Raji (cell line): ENCODE measurements around the gene USP11.
A peak's percentile ranks its signal among the peaks of the same experiment; 100 is the strongest.

Source experiments
- POLR2A ChIP-seq: IDR thresholded peaks from 2 replicates; pipeline ENCODE4 v1.6.1; 2011; ENCODE audit warnings: low read depth, low read length, control low read depth; ENCODE audit not compliant: insufficient read depth

USP11 gene

GRCh38 chrX:47232803-47233332, at the start of gene USP11:
USP11 (plus strand) TSS chrX:47233009; CDS start chrX:47233044, 35 bp downstream.
- peak; percentile 73 for TF ChIP-seq POLR2A

GRCh38 chrX:47184486-47184885, 48.3 kb upstream of the USP11 start:
- no peak for TF ChIP-seq POLR2A

GRCh38 chrX:47185241-47185640, 47.6 kb upstream of the USP11 start:
- no peak for TF ChIP-seq POLR2A

GRCh38 chrX:47186096-47186740, 46.6 kb upstream of the USP11 start:
- TF ChIP-seq POLR2A: no peak

GRCh38 chrX:47187106-47187677, 45.6 kb upstream of the USP11 start:
- TF ChIP-seq POLR2A: no peak

GRCh38 chrX:47189906-47190305, 42.9 kb upstream of the USP11 start:
- TF ChIP-seq POLR2A: no peak

GRCh38 chrX:47190445-47191269, 42.2 kb upstream of the USP11 start:
- peak; percentile 91 for TF ChIP-seq POLR2A

GRCh38 chrX:47191331-47191730, 41.5 kb upstream of the USP11 start:
- TF ChIP-seq POLR2A: peak; percentile 47; the same call in 1 of the 2 replicates

- no peak for TF ChIP-seq POLR2A
Measured at GRCh38 chrX:47191806-47192401, 40.9 kb upstream of the USP11 start.

GRCh38 chrX:47193475-47194193, 39.2 kb upstream of the USP11 start, which contains the start of gene UBA1:
UBA1 (plus strand) TSS chrX:47193829; CDS start chrX:47198803, 4,974 bp downstream.
- TF ChIP-seq POLR2A: peak; percentile 60

- no peak for TF ChIP-seq POLR2A
Measured at GRCh38 chrX:47194194-47194787, 38.5 kb upstream of the USP11 start.

- TF ChIP-seq POLR2A: no peak
Measured at GRCh38 chrX:47196098-47196497, 36.7 kb upstream of the USP11 start.

GRCh38 chrX:47197526-47197925, 35.3 kb upstream of the USP11 start:
- TF ChIP-seq POLR2A: no peak

- no peak for TF ChIP-seq POLR2A
Measured at GRCh38 chrX:47198026-47198686, 34.7 kb upstream of the USP11 start.
